NCI-H82 treated with DMSO at 0.1 percent for 48 hours (cell line): ENCODE results near the gene URAD.

Experiments
- DNase-seq: peaks from one replicate; lab custom pipeline; 2025; ENCODE audit not compliant: unreplicated experiment; lab: John Stamatoyannopoulos, UW

The URAD gene

DNA sequence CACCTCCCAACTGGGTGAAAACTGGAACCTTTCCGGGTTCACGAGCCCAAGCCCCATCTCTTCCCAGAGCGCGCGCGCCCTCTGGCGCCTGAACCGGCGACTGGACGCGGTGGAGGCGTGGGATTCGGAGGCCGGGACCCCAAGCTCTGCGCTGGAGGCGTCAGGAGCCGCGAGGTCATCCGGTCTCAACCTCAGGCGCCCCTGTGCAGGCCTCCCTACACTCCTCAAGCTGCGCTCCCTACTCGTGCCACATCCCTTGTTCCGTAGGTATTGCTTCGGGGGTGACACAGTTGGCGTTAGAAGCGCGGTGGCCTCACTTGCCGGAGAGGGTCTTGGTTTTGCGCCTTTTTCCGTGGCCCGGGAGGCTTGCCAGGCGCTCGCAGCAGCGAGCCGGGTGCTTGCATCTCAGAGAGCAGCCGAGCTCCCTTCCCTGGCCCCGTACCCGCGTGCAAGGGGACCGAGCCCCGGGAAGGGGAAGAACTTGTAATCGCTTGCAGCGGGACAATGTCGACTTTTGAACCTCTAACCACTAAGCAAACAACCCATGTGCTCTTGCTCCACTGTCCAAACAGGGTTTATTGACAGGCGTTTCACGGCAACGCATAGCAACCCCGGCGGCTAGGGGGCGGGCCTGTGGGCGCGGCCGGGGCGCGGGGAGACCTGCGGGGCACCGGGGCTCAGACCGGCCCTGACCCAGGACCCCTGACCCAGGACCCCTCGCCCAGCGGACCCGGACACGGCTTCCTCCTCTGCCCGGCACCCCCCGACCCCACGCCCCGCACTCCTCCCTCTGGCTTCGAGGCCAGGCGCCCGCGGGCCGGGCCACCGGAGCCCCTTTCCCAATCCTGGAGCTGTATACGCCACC is 27.9 kb downstream of the URAD start:
- no peak for DNase-seq

DNA sequence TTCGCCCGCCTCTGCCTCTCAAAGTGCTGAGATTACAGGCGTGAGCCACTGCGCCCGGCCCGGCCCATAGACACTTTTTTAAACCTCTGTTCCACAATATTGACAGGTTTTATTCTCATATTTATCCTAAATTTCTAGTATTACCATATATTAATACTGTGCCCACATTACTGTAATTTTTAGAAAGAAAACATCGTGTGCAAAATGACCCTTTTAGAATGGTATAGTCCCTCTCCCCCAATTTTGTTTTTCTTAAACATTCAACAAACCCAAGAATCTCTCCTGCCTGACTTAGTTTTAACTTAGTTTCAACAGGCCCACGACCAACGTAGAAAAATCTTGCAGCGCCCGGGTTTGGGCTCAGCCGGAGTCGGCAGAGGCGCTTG is 28.5 kb downstream of the URAD start:
- no peak for DNase-seq

DNA sequence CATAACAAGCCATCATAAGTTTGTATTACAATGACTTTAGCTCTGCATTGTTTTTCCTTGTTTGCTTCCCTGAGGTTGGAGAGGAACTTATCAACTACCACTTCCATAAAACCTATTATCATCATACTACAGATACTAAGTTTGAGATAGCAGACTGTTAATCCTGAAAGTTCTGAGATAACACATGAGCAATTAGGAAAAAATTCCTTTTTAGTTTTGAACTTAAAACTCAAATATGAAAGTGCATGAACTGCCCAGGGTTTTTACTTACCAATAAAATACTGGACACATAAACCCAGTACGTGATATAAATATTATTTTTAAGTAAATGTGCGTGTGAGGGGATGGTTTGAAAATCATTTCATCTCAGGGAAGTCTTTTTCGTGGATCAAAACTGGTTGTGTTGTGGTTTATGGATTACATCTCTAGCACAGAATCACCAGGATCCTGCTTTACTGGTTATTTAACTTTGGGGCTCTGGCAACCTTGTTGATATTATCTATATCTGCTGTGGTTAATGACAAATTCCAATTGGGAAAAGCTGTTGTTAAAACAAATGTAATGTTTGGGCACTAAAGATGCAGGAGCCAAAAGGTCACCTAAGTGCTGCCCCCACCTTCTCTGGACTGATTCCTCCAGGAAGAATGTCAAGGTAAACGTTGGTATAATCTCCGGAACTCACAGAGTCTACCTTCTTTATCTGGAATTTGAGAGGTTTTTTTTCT is 31.8 kb downstream of the URAD start:
- DNase-seq, result no peak

DNA sequence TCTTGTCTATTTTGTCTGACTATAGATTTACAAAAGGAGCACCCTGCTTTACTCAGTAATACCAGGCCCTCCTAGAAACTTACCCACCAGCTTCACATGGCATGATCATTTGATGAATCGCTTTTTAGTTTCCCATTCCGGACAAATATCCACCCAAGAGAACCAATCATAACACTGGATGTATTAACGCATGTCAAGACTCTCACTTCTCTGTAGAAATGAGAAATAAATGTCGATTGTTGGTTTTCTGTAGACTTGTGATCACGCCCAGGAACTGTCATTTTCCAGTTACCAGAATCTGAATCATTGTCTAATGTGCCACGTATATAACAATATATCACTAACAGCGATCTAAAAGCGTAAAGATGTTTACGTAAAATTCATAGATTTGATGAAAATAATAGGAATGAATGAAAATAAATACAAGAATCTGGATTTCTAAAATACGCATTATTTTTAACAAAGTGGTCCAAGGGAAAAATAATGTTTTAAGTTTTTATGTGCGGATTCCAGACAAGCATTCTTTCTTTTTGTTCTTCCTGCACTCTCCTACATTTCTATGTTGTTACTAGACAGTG is 33.4 kb downstream of the URAD start:
- DNase-seq, result no peak

DNA sequence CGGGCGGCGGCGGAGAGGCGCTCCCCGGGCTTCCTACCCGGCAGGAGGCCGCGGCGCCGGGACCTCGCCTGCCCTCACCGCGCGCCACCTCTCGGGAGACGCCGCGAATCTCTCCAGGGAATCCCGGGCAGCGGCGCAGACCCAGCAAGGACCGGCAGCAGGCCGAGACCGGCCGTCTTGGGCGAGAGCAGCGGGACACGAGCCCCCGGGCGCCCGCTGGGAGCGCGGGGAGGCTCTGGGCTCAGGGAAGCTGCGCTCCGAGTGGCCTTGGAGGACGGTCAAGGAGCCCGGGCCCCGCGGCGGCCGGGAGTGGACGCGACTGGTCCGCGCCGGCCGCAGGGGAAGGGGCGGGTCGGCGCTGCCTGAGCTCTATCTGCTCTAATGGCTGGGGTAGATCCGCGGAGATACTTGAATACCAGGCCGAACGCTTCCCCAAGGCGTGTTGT is 34.1 kb downstream of the URAD start:
- no peak for DNase-seq

DNA sequence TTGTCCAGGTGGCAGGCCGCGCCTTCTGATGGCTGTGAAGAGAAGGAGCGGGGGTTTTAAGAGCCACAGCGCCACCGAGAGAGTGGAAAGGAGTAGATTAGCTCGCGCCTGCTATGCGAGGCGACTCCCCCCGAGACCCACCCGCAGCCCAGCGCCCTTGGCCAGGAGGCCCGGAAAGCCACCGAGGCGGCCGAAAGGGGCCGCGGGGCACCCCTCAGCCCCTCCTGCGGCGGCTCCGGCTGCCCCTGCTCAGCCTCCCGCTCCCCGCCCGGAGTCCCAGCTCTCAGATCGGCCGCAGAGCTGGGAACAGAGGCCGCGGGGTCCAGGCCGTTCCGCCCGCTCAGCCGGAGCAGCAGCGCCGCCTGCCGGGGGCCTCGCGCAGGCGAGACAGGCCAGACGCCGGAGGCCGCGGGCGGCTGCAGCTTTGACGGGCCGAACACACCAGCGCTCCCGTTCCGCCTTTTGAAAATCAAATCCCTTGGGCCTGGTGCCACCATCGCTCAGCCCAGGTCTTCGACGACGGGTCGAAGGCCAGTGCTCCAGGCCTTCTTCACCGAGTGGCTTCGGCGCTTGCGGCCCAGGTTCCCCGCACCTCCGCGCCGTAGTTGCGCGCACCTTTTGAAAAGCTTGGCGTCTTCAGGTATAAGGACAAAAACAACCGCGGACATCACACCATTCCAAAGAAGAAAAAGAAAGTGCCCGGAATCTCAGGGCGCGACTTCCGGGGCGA is 34.7 kb downstream of the URAD start:
- DNase-seq, result no peak

DNA sequence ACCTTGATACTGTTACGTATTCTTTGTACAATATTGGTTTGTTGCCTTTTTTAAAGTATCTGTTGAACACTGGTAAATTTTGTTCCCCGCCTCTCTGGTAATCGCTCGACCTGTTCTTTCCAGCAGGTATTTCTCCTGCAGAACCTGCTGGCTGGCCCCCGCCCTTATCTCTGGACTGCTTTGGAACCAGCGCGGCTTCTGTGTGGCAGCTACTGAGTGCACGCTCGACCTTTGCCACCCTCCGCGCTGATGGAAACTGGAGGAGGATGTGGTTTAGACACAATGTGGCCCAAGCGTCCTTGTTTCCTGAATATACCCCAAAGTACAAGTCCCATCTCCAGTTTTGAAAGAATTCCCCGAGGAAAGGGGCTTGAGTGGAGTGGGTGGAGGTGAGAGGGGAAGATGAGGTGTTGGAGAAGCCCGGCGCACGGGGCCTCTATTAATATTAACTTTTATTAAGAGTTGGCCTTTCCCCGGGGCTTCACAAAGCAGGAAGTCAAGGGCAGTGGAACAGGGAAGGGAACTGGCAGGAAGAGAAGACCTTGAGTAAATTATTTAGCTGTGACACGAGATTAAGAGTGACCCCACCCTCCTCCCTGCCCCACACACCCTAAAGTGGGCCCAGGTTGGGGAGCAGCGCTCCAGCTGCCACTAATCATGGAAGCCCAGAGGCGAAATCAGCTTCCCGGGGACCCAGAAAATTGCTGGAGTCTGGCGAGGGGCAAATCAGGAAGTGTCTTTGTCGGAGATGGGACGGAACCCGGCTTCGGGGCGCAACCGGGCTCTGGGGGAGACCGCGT is 35.4 kb downstream of the URAD start:
- no peak for DNase-seq

DNA sequence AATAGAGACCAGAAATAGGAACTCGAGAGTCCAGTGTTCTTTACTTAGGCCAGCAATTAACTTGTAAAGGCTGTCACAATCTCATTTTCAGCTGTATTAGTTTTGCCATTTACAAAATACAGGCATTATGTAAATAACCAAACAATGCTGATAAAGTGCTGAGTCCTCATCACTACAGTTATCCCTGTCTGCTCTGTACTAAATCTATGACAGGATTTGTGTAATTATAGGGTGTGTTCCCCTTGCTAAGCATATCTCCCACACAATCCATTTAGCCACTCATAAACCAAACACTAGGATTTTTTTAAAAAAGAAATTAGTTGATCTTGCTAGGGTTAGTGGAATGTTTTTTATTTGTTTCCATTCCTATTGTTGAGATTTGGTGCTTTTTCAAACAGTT is 45.5 kb downstream of the URAD start:
- no peak for DNase-seq

DNA sequence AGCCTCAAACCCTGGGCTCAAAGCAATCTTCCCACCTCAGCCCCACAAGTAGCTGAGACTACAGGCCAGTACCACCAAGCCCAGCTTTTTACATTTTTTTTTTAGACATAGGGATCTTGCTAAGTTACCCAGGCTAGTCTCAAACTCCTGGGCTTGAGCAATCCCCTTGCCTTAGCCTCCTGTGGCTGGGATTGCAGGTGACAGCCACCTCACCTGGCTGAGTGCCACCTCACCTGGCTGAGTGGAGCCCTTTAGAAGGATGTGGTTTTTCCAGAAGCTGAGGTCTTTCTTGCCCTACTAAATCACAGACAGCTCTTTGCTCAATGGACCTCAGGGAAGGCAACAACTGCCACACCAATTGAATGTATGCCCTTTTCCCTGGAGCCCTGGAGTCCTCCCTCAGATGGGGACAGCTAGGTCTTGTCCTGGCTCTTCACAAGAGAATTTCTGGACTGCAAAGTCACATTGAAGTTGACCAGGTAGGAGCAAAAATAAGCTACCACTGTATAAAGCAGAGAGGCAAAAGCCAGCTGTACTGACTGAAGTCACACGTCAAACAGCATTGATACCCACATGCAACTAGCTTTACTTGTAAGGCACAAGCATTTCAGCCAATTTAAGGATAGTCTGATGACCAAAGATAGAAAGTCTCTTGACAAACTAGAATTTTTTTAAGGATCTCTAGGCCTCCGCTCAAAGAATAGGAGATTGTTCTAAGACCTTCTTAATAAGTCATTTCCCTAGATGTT is 54.7 kb downstream of the URAD start:
- DNase-seq, result no peak

DNA sequence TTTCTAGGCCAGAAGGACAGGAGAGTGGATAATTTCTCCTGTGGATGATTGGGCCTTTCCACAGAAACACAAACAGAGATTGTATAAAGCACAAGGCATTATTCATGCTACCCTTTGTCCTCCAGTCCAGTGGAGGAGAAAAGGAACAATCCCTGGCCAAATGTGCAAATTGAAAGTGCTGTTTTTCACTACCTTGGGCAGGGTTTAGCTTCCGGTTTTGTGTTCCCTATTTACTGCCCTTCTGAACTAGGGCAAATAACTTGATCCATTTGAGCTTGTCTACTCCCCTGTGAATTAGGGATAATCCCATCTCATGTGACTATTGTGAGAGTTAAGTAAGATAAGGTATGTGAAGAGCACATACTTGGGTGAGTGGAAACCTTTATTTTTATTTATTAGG is 55.4 kb downstream of the URAD start:
- no peak for DNase-seq

DNA sequence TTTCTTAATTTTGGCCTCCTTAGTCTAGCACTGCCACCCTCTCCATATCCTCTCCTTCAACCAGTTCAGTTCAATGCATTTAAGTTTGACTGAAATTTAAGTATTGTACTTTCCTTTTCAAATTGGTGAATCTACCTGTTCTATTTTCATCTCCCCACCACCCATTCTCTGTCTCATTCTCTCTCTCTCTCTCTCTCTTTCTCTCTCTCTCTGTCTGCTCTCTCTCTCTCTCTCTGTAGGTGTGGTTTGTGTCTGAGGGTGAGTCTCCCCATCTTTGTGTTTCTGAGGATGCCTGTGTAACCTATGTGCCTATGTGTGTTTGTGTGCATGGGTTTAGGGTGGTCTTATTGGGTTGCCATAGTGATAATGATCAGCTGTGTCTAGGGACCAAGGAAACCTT is 58.6 kb downstream of the URAD start:
- no peak for DNase-seq

DNA sequence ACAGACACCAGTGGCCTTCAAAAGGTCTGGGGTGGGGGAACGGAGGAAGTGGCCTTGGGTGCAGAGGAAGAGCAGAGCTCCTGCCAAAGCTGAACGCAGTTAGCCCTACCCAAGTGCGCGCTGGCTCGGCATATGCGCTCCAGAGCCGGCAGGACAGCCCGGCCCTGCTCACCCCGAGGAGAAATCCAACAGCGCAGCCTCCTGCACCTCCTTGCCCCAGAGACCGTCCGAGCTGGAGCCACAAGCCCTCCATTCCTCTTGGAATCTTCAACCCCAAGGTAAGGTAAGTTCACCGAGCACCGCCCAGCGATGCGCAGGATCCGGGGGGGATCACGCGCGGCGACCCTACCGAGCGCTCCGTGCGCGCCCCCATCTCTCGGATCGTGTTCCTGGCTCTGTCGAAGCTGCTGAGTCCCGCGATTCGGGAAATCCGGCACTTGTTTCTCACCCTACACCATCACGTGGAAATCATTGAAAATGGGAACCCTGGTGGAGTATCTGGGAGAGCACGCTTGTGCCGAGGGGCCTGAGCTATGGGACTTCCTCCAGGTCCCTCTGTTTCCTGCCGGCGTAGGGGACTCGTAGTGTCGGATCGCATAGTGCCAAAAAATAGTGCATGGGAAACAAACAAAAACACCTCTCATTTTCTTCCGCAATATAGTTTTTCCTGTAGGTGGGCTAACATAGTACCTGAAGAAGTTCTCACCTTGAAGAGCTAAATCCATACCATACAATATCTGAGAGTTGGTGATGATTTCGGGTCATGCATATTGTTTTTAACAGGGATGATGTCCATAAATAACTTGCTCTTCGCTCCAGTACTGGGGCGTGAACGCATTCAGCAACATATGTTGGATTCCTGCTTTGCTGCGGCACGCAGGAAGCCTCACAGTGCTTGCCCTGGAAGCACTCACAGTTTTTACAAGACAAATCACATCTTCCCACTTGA is 59.4 kb downstream of the URAD start:
- DNase-seq, result no peak

DNA sequence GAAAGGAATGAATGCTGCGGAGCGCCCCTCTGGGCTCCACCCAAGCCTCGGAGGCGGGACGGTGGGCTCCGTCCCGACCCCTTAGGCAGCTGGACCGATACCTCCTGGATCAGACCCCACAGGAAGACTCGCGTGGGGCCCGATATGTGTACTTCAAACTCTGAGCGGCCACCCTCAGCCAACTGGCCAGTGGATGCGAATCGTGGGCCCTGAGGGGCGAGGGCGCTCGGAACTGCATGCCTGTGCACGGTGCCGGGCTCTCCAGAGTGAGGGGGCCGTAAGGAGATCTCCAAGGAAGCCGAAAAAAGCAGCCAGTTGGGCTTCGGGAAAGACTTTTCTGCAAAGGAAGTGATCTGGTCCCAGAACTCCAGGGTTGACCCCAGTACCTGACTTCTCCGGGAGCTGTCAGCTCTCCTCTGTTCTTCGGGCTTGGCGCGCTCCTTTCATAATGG is 60.1 kb downstream of the URAD start:
- DNase-seq, result no peak
